GM21367 (cell line): ENCODE measurements around the gene PLK1.
"Not testable (repeated sequence)": the region's sequence is repeated elsewhere in the genome, so short reads cannot be mapped to it uniquely, and the experiment has no call there.

Experiments used
- ATAC-seq: cut with Tn5 transposase; IDR thresholded peaks from one replicate; pipeline ENCODE4 v1.9.1; 2021; ENCODE audit not compliant: unreplicated experiment

PLK1 gene

GRCh38 chr16:23706439-23706838, 27.8 kb downstream of the PLK1 start:
- no peak for ATAC-seq

GRCh38 chr16:23709536-23709935, 30.8 kb downstream of the PLK1 start:
- ATAC-seq = no peak

GRCh38 chr16:23710008-23710407, 31.3 kb downstream of the PLK1 start:
- ATAC-seq = no peak

GRCh38 chr16:23710504-23710903, 31.8 kb downstream of the PLK1 start:
- ATAC-seq = no peak

- no peak for ATAC-seq
These were observed 33.1 kb downstream of the PLK1 start for GRCh38 chr16:23711785-23712184.

GRCh38 chr16:23712976-23713375, 34.3 kb downstream of the PLK1 start, which contains the start of gene ERN2:
Gene ERN2, minus strand, starts transcription at chr16:23713222. Its CDS starts 35 bp downstream, at chr16:23713187.
- no peak for ATAC-seq

- ATAC-seq = no peak
These were observed 37.8 kb downstream of the PLK1 start for GRCh38 chr16:23716484-23716883.

- not testable (repeated sequence) for ATAC-seq
These were observed 44.0 kb downstream of the PLK1 start for GRCh38 chr16:23722613-23723240.

- ATAC-seq = no peak
These were observed 45.6 kb downstream of the PLK1 start for GRCh38 chr16:23724096-23724784.

GRCh38 chr16:23724785-23725131, 46.1 kb downstream of the PLK1 start:
- ATAC-seq = no peak

- no peak for ATAC-seq
These were observed 48.0 kb downstream of the PLK1 start for GRCh38 chr16:23726710-23727109.

GRCh38 chr16:23728112-23728477, 49.4 kb downstream of the PLK1 start:
- no peak for ATAC-seq

GRCh38 chr16:23729503-23730424, 51.1 kb downstream of the PLK1 start:
- ATAC-seq = no peak

- no peak for ATAC-seq
These were observed 55.6 kb downstream of the PLK1 start for GRCh38 chr16:23734176-23734893.

- not testable (repeated sequence) for ATAC-seq
These were observed 58.8 kb downstream of the PLK1 start for GRCh38 chr16:23737423-23738028.

GRCh38 chr16:23739516-23739915, 60.8 kb downstream of the PLK1 start:
- ATAC-seq = no peak
